Epithelial cell of esophagus (primary cell): ENCODE data around the gene ARMC7.

ENCODE experiments used
- DNase-seq: peaks from one replicate; pipeline ENCODE4 v3.0.0; 2010; ENCODE audit warnings: low read depth
- H3K4me3 ChIP-seq: 2 replicates; pipeline ENCODE4 v1.5.1; 2011; ENCODE audit warnings: mild to moderate bottlenecking, low read length, control low read depth
- TF ChIP-seq, protein P1 (sequence below): IDR thresholded peaks from 2 replicates; pipeline ENCODE4 v1.5.1; 2011; ENCODE audit warnings: low read depth, mild to moderate bottlenecking, low read length, control low read depth, inconsistent platforms; ENCODE audit not compliant: insufficient read depth; ENCODE audit errors: missing control alignments

Gene ARMC7

GRCh38 chr17:75168998-75169397, 59.2 kb downstream of the ARMC7 start:
- TF ChIP-seq, protein P1, sequence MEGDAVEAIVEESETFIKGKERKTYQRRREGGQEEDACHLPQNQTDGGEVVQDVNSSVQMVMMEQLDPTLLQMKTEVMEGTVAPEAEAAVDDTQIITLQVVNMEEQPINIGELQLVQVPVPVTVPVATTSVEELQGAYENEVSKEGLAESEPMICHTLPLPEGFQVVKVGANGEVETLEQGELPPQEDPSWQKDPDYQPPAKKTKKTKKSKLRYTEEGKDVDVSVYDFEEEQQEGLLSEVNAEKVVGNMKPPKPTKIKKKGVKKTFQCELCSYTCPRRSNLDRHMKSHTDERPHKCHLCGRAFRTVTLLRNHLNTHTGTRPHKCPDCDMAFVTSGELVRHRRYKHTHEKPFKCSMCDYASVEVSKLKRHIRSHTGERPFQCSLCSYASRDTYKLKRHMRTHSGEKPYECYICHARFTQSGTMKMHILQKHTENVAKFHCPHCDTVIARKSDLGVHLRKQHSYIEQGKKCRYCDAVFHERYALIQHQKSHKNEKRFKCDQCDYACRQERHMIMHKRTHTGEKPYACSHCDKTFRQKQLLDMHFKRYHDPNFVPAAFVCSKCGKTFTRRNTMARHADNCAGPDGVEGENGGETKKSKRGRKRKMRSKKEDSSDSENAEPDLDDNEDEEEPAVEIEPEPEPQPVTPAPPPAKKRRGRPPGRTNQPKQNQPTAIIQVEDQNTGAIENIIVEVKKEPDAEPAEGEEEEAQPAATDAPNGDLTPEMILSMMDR = no peak
- no peak for DNase-seq
- no peak overlapping the region for H3K4me3 ChIP-seq

GRCh38 chr17:75173526-75173925, 63.8 kb downstream of the ARMC7 start:
- H3K4me3 ChIP-seq = no peak overlapping the region
- DNase-seq = no peak
- TF ChIP-seq, protein P1 = no peak

GRCh38 chr17:75174996-75175395, 65.2 kb downstream of the ARMC7 start:
- TF ChIP-seq, protein P1 = no peak
- no peak for DNase-seq
- no peak overlapping the region for H3K4me3 ChIP-seq

DNA sequence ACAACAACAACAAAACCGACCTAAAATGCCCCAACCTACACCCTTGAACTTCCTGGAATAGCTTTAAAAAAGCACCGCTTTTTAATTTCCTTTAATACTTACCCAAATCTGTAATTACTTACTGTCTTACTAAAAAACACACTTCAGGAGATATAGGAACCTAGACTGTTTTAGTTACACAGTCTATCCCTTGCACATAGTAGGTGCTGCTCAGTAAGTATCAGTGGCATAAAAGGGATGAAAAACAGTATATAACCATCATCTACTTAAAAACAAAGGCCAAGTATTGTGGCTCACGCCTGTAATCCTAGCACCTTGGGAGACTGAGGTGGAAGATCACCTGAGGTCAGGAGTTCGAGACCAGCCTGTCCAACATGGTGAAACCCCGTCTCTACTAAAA, 66.9 kb downstream of the ARMC7 start:
- no peak overlapping the region for H3K4me3 ChIP-seq
- DNase-seq = no peak
- TF ChIP-seq, protein P1 = no peak

DNA sequence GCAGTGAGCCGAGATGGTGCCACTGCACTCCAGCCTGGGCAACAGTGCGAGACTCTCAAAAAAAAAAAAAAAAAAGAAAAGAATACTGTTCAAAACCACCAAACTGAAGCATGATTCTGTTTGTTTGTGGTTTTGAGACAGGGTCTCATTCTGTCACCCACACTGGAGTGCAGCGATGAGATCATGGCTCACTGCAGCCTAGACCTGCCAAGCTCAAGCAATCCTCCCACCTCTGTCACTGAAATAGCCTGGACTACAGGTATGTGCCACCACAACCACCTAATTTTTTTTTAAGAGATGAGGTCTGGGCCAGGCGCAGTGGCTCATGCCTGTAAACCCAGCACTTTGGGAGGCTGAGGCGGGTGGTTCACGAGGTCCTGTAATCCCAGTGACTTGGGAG, 68.7 kb downstream of the ARMC7 start:
- TF ChIP-seq, protein P1 = no peak
- no peak overlapping the region for H3K4me3 ChIP-seq
- no peak for DNase-seq
